Colonic mucosa (tissue), 4 donors: ENCODE results near the gene ANGPTL5. TPM values are rescaled to one million over a fixed set of nuclear protein-coding genes. Genes with fewer than 3 reads are reported as not detected.

Source experiments
- DNase-seq: peaks from one replicate; pipeline ENCODE4 v3.0.0-alpha.2; 2020
- H3K27ac ChIP-seq: fragments of 200-600 bp; one replicate; pipeline ENCODE4 v1.8.0; 2021
- H3K27me3 ChIP-seq: fragments of 200-600 bp; one replicate; pipeline ENCODE4 v1.8.0; 2021
- H3K36me3 ChIP-seq: fragments of 200-600 bp; one replicate; pipeline ENCODE4 v1.8.0; 2021
- H3K4me1 ChIP-seq: fragments of 200-600 bp; one replicate; pipeline ENCODE4 v1.8.0; 2021; ENCODE audit warnings: mild to moderate bottlenecking
- H3K4me3 ChIP-seq: fragments of 200-600 bp; one replicate; pipeline ENCODE4 v1.8.0; 2021
- H3K9ac ChIP-seq, 2 donors: one replicate each; pipeline ENCODE4 v1.7.0; 2013; ENCODE audit warnings: control low read depth in 2 of 2, low read depth in 2 of 2, low read length in 2 of 2
- H3K9me3 ChIP-seq: fragments of 200-600 bp; one replicate; pipeline ENCODE4 v1.8.0; 2021
- CTCF ChIP-seq: fragments of 200-600 bp; IDR thresholded peaks from one replicate; pipeline ENCODE4 v1.8.0; 2022; ENCODE audit warnings: antibody characterized with exemption, mild to moderate bottlenecking
- intact Hi-C: fragments of 100-400 bp; cut with DNase I; formaldehyde crosslinking; loops from one replicate; pipeline ENCODE4 v1.14.1; 2022
- total RNA-seq, 2 donors: library from RNA; stranded (reverse); fragmentation: NEBNext Ultra II Directional in 1 of 2; extraction: Animal tissue kit (Norgen Biotek cat#: 25700) in 1 of 2; gene quantifications; one replicate each; pipeline ENCODE4 v1.2.1, GENCODE V29; 2021
- donor health status: healthy.
- donor health status: DM: no; HTN: no; CAD: no.
- donor health status: DM: no; HTN: no; CAD: no.

ANGPTL5 gene
- total RNA-seq, 2 donors from 2014 or later = not detected

DNA sequence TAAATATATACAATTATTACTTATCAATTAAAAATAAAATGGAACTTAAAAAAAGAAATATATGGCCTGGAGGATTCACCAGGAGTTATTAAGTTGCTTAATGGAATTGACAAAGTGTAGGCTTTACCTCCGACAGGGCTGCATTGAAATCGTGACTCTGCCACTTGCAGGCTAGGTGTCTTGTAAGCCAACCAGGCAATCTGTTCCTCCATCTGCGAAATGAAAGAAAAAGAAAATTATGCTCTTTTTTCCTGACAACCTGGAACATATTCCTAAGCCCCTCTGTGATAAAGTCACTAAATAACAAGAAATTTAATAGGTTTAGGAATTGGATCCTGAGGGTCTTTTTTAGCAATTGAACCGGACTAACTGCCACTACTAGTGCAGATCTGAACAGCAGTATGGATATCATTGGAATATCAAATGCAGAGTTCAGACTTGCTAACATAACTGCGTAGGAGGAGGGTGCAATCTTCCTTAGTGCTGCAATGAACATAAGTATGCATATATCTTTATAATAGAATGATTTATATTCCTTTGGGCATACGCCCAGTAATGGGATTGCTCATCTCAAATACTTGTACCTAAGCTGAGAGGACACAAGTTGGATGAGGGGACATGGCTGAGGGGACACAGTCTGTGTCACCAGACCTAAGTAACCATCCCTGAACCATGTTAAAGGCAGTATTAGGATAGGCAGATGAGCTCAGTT is 44.0 kb downstream of the ANGPTL5 start:
- TF ChIP-seq CTCF = no peak
- no peak for DNase-seq

GRCh38 chr11:101870510-101870909 is 45.8 kb downstream of the ANGPTL5 start:
- no peak overlapping the region for H3K9ac ChIP-seq
- no peak for TF ChIP-seq CTCF
- H3K36me3 ChIP-seq = no peaks in the 10 kb centered on the region
- H3K9me3 ChIP-seq = no peaks in the 10 kb centered on the region
- no peak overlapping the region for H3K27ac ChIP-seq
- no peaks in the 10 kb centered on the region for H3K27me3 ChIP-seq
- H3K4me3 ChIP-seq = no peak overlapping the region
- no peak for DNase-seq
- intact Hi-C loops = no loop called here
- H3K4me1 ChIP-seq = no peaks in the 10 kb centered on the region

More for the DNA sequence above, 44.0 kb downstream of the ANGPTL5 start:
- intact Hi-C loops = no loop called here
- no peaks in the 10 kb centered on the region for H3K36me3 ChIP-seq
- H3K9ac ChIP-seq = no peak overlapping the region
- H3K9me3 ChIP-seq = no peaks in the 10 kb centered on the region
- no peak overlapping the region for H3K27ac ChIP-seq
- no peak overlapping the region for H3K4me3 ChIP-seq
- no peaks in the 10 kb centered on the region for H3K4me1 ChIP-seq
- H3K27me3 ChIP-seq = no peaks in the 10 kb centered on the region

- TF ChIP-seq CTCF = no peak
- Histone ChIP-seq H3K36me3 (no peaks in the 10 kb centered on the region), H3K9me3 (no peaks in the 10 kb centered on the region), H3K27ac (no peak overlapping the region), H3K4me1 (no peaks in the 10 kb centered on the region), H3K27me3 (no peaks in the 10 kb centered on the region), H3K9ac (no peak overlapping the region), H3K4me3 (no peak overlapping the region)
- DNase-seq = no peak
- intact Hi-C loops = no loop called here
These were observed 48.4 kb downstream of the ANGPTL5 start for GRCh38 chr11:101867951-101868350.

GRCh38 chr11:101866619-101867491 is 49.5 kb downstream of the ANGPTL5 start:
- intact Hi-C loops = no loop called here
- H3K4me1 ChIP-seq = no peaks in the 10 kb centered on the region
- no peak for DNase-seq
- H3K4me3 ChIP-seq = no peak overlapping the region
- TF ChIP-seq CTCF = no peak
- no peaks in the 10 kb centered on the region for H3K27me3 ChIP-seq
- H3K9me3 ChIP-seq = no peaks in the 10 kb centered on the region
- H3K9ac ChIP-seq = no peak overlapping the region
- no peak overlapping the region for H3K27ac ChIP-seq
- no peaks in the 10 kb centered on the region for H3K36me3 ChIP-seq

- H3K4me3 ChIP-seq = no peak overlapping the region
- no peaks in the 10 kb centered on the region for H3K4me1 ChIP-seq
- TF ChIP-seq CTCF = no peak
- no peaks in the 10 kb centered on the region for H3K36me3 ChIP-seq
- intact Hi-C loops = no loop called here
- no peaks in the 10 kb centered on the region for H3K9me3 ChIP-seq
- H3K27ac ChIP-seq = no peak overlapping the region
- H3K9ac ChIP-seq = no peak overlapping the region
- DNase-seq = no peak
- H3K27me3 ChIP-seq = no peaks in the 10 kb centered on the region
These were observed 52.2 kb downstream of the ANGPTL5 start for GRCh38 chr11:101864098-101864497.
